SK-N-SH treated with all-trans-retinoic acid at 6 μM for 48 hours (cell line): ENCODE measurements around the gene LRMDA.

Experiments
- CSRNP3 ChIP-seq: fragments of 250-450 bp; sonication (Bioruptor Pico); IDR thresholded peaks from 2 replicates; pipeline ENCODE4 v1.5.1; 2021; ENCODE audit warnings: mild to moderate bottlenecking, moderate library complexity
- OSR1 ChIP-seq: fragments of 250-450 bp; sonication (Bioruptor Pico); IDR thresholded peaks from 2 replicates; pipeline ENCODE4 v1.8.0; 2022; ENCODE audit warnings: moderate library complexity, mild to moderate bottlenecking, inconsistent platforms
- PATZ1 ChIP-seq: fragments of 250-450 bp; sonication (Bioruptor Pico); IDR thresholded peaks from 2 replicates; pipeline ENCODE4 v1.8.0; 2020; ENCODE audit warnings: mild to moderate bottlenecking, moderate library complexity, borderline replicate concordance
- POU6F1 ChIP-seq: fragments of 250-450 bp; sonication (Bioruptor Pico); IDR thresholded peaks from 2 replicates; pipeline ENCODE4 v1.8.0; 2021; ENCODE audit warnings: low read depth, mild to moderate bottlenecking, moderate library complexity, borderline replicate concordance
- RARB ChIP-seq: fragments of 250-450 bp; sonication (Bioruptor Pico); IDR thresholded peaks from 2 replicates; pipeline ENCODE4 v1.8.0; 2021; ENCODE audit warnings: mild to moderate bottlenecking, moderate library complexity
- TOX ChIP-seq: fragments of 250-450 bp; sonication (Bioruptor Pico); IDR thresholded peaks from 2 replicates; pipeline ENCODE4 v1.8.0; 2021; ENCODE audit warnings: mild to moderate bottlenecking, moderate library complexity, borderline replicate concordance
- ZC3H10 ChIP-seq: fragments of 250-450 bp; sonication (Bioruptor Pico); IDR thresholded peaks from 2 replicates; pipeline ENCODE4 v1.5.1; 2021; ENCODE audit warnings: mild to moderate bottlenecking, moderate library complexity

DNA sequence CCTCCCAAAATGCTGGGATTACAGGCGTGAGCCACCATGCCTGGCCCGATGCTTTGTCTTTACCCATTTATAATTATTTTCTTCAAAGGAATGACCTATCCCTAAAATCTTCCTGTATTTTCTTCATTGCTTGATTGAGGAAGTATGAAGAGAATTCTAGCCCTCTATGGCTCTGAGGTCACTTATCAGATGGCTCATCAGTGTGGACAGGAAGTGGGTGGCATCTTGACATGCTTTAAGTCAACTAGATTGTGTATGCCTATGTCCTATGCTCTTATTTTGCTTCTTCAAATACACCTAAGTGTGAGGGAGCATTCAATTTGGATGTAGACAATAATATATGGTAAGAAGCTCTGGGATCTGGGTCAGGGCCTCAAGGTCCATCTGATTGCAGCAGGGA lies 1020.5 kb downstream of the LRMDA start:
- no peak for TF ChIP-seq CSRNP3
- TF ChIP-seq OSR1 (CRISPR knock-in tag), result no peak
- no peak for TF ChIP-seq PATZ1 (CRISPR knock-in tag)
- no peak for TF ChIP-seq ZC3H10 (CRISPR knock-in tag)
- TF ChIP-seq TOX (CRISPR knock-in tag), result no peak
- TF ChIP-seq POU6F1, result no peak
- TF ChIP-seq RARB, result no peak
